Glutamatergic neuron (in vitro differentiated cells): ENCODE measurements around the gene GP2. TPM values are rescaled to one million over a fixed set of nuclear protein-coding genes. Genes with fewer than 3 reads are reported as not detected.

Source experiments
- DNase-seq: peaks from one replicate; pipeline ENCODE4 v3.0.0; 2022
- H3K27ac Mint-ChIP-seq: one replicate; pipeline ENCODE4 v1.8.0; 2020; ENCODE audit warnings: mild to moderate bottlenecking, mixed read lengths, inconsistent platforms; ENCODE audit not compliant: unreplicated experiment
- H3K27me3 Mint-ChIP-seq: one replicate; pipeline ENCODE4 v1.8.0; 2020; ENCODE audit warnings: mild to moderate bottlenecking, moderate library complexity, mixed read lengths, inconsistent platforms; ENCODE audit not compliant: unreplicated experiment
- H3K36me3 Mint-ChIP-seq: one replicate; pipeline ENCODE4 v1.8.0; 2020; ENCODE audit warnings: mild to moderate bottlenecking, mixed read lengths, inconsistent platforms; ENCODE audit not compliant: unreplicated experiment
- H3K4me1 Mint-ChIP-seq: one replicate; pipeline ENCODE4 v1.8.0; 2020; ENCODE audit warnings: mild to moderate bottlenecking, low read depth, mixed read lengths, inconsistent platforms; ENCODE audit not compliant: unreplicated experiment
- H3K4me3 Mint-ChIP-seq: one replicate; pipeline ENCODE4 v1.8.0; 2020; ENCODE audit warnings: mild to moderate bottlenecking, mixed read lengths, inconsistent platforms; ENCODE audit not compliant: unreplicated experiment
- H3K9me3 Mint-ChIP-seq: one replicate; pipeline ENCODE4 v1.8.0; 2020; ENCODE audit warnings: mild to moderate bottlenecking, moderate library complexity, mixed read lengths, inconsistent platforms; ENCODE audit not compliant: unreplicated experiment
- total RNA-seq: library from RNA; stranded (reverse); fragmentation: NEBNext Ultra II Directional; extraction: Animal tissue kit (Norgen Biotek cat#: 25700); gene quantifications from one replicate; pipeline ENCODE4 v1.2.1, GENCODE V29; 2021; ENCODE audit not compliant: unreplicated experiment
- TF ChIP-seq, protein P1 (sequence below): fragments of 200-600 bp; sonication (generic); IDR thresholded peaks from one replicate; pipeline ENCODE4 v1.5.0; 2021; ENCODE audit not compliant: partially characterized antibody, unreplicated experiment

Gene GP2
- total RNA-seq, 1 donor from 2014 or later = not detected

GRCh38 chr16:20320592-20320991, 6.7 kb downstream of the GP2 start:
- no peaks in the 10 kb centered on the region for H3K36me3 Mint-ChIP-seq
- H3K9me3 Mint-ChIP-seq = no peaks in the 10 kb centered on the region
- H3K4me1 Mint-ChIP-seq = no peaks in the 10 kb centered on the region
- no peak overlapping the region for H3K4me3 Mint-ChIP-seq
- no peak overlapping the region for H3K27ac Mint-ChIP-seq
- no peak for DNase-seq
- H3K27me3 Mint-ChIP-seq = peaks cover 1% of the 10 kb centered on the region
- TF ChIP-seq, protein P1, sequence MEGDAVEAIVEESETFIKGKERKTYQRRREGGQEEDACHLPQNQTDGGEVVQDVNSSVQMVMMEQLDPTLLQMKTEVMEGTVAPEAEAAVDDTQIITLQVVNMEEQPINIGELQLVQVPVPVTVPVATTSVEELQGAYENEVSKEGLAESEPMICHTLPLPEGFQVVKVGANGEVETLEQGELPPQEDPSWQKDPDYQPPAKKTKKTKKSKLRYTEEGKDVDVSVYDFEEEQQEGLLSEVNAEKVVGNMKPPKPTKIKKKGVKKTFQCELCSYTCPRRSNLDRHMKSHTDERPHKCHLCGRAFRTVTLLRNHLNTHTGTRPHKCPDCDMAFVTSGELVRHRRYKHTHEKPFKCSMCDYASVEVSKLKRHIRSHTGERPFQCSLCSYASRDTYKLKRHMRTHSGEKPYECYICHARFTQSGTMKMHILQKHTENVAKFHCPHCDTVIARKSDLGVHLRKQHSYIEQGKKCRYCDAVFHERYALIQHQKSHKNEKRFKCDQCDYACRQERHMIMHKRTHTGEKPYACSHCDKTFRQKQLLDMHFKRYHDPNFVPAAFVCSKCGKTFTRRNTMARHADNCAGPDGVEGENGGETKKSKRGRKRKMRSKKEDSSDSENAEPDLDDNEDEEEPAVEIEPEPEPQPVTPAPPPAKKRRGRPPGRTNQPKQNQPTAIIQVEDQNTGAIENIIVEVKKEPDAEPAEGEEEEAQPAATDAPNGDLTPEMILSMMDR = no peak

DNA sequence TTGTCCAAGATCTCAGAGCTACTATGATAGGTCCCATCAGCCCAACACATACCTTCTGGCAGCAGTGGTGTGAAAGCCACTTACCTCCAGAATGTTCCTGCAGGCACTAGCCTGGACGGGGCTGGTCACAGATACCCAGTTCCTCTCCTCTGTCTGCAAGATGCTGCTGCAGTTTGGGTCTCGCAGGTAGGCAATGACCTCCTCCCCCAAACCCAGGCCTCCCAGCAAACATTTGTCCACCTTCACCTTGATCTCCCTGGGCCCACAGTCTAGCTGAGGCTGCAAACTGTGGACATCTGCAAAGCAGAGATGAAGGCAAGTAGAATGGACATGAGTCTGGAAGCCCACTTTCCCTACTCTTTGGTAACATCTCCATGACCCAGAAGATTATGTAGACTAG, 7.1 kb downstream of the GP2 start:
- Mint-ChIP-seq H3K27me3 (peaks cover 3% of the 10 kb centered on the region), H3K27ac (no peak overlapping the region), H3K4me1 (no peaks in the 10 kb centered on the region), H3K36me3 (no peaks in the 10 kb centered on the region), H3K4me3 (no peak overlapping the region), H3K9me3 (no peaks in the 10 kb centered on the region)
- TF ChIP-seq, protein P1 = no peak
- no peak for DNase-seq

DNA sequence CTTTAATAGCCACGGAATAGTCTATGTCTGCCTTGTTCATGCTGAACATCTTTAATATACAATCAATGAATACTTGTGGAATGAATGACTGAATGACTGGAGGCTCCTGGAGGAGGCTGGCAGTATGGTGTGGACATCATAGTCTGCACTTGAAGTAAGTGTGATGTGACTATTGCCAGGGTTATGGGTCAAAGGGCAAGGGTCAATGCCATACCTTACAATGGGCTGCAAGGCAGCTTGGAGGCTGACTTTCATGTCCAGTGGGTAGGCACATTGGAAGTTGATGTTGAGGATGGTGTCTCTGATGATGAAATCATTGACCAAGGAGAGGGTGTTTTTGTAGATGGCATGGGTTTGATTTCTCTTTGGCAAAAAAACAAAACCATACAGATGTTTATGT, 7.9 kb downstream of the GP2 start:
- Mint-ChIP-seq H3K36me3 (no peaks in the 10 kb centered on the region), H3K4me1 (no peaks in the 10 kb centered on the region), H3K27me3 (peaks cover 3% of the 10 kb centered on the region), H3K4me3 (no peak overlapping the region), H3K27ac (no peak overlapping the region), H3K9me3 (no peaks in the 10 kb centered on the region)
- DNase-seq = no peak
- TF ChIP-seq, protein P1 = no peak

DNA sequence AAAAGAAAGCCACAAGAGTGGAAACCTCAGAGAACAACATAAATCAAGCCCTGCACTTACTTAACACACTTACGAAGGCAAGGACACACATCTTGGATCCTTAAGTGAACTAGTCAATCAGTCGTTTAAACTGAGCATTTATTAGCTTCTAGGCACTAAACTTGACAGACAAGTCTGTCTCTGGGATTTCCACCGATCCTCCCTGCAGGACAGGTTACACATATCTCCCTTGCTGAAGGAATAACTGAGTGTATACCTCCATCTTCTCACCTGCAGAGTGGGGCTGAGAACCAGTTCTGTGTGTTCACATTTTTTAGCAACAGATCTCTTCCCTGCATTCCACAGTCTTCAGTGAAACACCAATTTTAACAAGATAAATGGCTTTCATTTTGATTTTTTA, 8.9 kb downstream of the GP2 start:
- TF ChIP-seq, protein P1 = no peak
- Mint-ChIP-seq H3K27me3 (peaks cover 3% of the 10 kb centered on the region), H3K36me3 (no peaks in the 10 kb centered on the region), H3K27ac (no peak overlapping the region), H3K4me3 (no peak overlapping the region), H3K9me3 (no peaks in the 10 kb centered on the region), H3K4me1 (no peaks in the 10 kb centered on the region)
- no peak for DNase-seq

DNA sequence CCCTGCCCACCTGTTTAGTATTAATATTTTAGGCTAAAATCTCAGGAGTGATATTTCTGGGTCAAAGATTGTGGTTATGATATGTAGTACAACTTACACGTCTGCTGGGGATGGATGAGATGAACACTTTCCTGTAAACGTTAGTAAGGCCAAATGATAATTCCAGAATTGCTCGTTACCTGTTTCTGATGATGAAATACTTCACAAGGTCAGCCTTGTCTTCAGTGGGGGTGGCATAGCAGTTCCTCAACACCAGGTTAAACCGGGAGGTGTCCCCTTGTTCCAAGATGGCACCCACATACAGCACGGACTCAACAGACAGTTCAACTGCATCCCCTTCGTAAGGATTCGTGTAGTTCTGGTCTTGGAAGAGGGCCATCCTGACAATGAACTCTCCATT, 9.3 kb downstream of the GP2 start:
- no peak for DNase-seq
- Mint-ChIP-seq H3K36me3 (no peaks in the 10 kb centered on the region), H3K27me3 (peaks cover 3% of the 10 kb centered on the region), H3K4me1 (no peaks in the 10 kb centered on the region), H3K4me3 (no peak overlapping the region), H3K9me3 (no peaks in the 10 kb centered on the region), H3K27ac (no peak overlapping the region)
- TF ChIP-seq, protein P1 = no peak
